COLO668 (cell line): ENCODE results near the gene GRHL1.
A peak's percentile ranks its signal among the peaks of the same experiment; 100 is the strongest.

ENCODE experiments used
- DNase-seq: peaks from one replicate; lab custom pipeline; 2025; ENCODE audit not compliant: unreplicated experiment; lab: John Stamatoyannopoulos, UW

The GRHL1 gene

GRCh38 chr2:9949239-9949991, 2.1 kb upstream of the GRHL1 start:
- DNase-seq, result no peak

GRCh38 chr2:9949992-9950520, 1.4 kb upstream of the GRHL1 start:
- no peak for DNase-seq

GRCh38 chr2:9950521-9951271, 797 bp upstream of the GRHL1 start:
- peak; percentile 79 for DNase-seq

GRCh38 chr2:9951272-9951521, 296 bp upstream of the GRHL1 start:
- no peak for DNase-seq

GRCh38 chr2:9952286-9952737, 819 bp downstream of the GRHL1 start:
- DNase-seq, result no peak

- DNase-seq, result no peak
Observed at GRCh38 chr2:9952856-9953503, 1.5 kb downstream of the GRHL1 start.

GRCh38 chr2:9954136-9954535, 2.6 kb downstream of the GRHL1 start:
- no peak for DNase-seq

- no peak for DNase-seq
Observed at GRCh38 chr2:9958057-9958456, 6.6 kb downstream of the GRHL1 start.

GRCh38 chr2:9959262-9959661, 7.8 kb downstream of the GRHL1 start:
- DNase-seq, result no peak

- DNase-seq, result no peak
Observed at GRCh38 chr2:9961013-9961412, 9.5 kb downstream of the GRHL1 start.

- DNase-seq, result no peak
Observed at GRCh38 chr2:9964334-9964980, 13.0 kb downstream of the GRHL1 start.

- DNase-seq, result no peak
Observed at GRCh38 chr2:9965119-9965822, 13.8 kb downstream of the GRHL1 start.

GRCh38 chr2:9966491-9967022, 15.1 kb downstream of the GRHL1 start:
- no peak for DNase-seq

GRCh38 chr2:9967053-9967775, 15.7 kb downstream of the GRHL1 start:
- DNase-seq, result no peak

- DNase-seq, result no peak
Observed at GRCh38 chr2:9968553-9969497, 17.3 kb downstream of the GRHL1 start.

- no peak for DNase-seq
Observed at GRCh38 chr2:9970200-9971044, 18.9 kb downstream of the GRHL1 start.

GRCh38 chr2:9971105-9971818, 19.8 kb downstream of the GRHL1 start:
- no peak for DNase-seq
